B cell (primary cell): Measurements from ENCODE around the gene TRAM2. TPM values are rescaled to one million over a fixed set of nuclear protein-coding genes. Genes with fewer than 3 reads are reported as not detected.

Experiments
- ATAC-seq: fragments of 200-7000 bp; cut with Tn5 transposase; one replicate; pipeline ENCODE4 v1.10.0; 2021; ENCODE audit warnings: low read depth, mild to moderate bottlenecking, moderate number of reproducible peaks, moderate library complexity
- CTCF ChIA-PET: fragments of 350-600 bp; sonication (Branson Sonifier 250); formaldehyde crosslinking; loops from one replicate; lab custom pipeline; 2021; ENCODE audit warnings: antibody characterized with exemption, inconsistent platforms; lab: Charles Lee
- POLR2A ChIA-PET: fragments of 350-600 bp; sonication (Branson Sonifier 250); formaldehyde crosslinking; loops from one replicate; lab custom pipeline; 2021; ENCODE audit warnings: antibody characterized with exemption; lab: Charles Lee
- DNase-seq: peaks from one replicate; pipeline ENCODE4 v3.0.0; 2013
- H2AFZ ChIP-seq: 2 replicates; pipeline ENCODE4 v1.6.1; 2012; ENCODE audit warnings: mild to moderate bottlenecking, low read depth, low read length; ENCODE audit not compliant: insufficient read depth, poor library complexity, severe bottlenecking
- H3K27ac ChIP-seq, 2 donors: 1 replicate in 1 of 2; 2 replicates in 1 of 2; pipeline ENCODE4 v1.5.1; 2012 to 2013; ENCODE audit warnings: low read length in 2 of 2, mild to moderate bottlenecking in 2 of 2, moderate library complexity in 1 of 2
- H3K27me3 ChIP-seq, 4 experiments: fragments of 200-600 bp in 1 of 4; sonication (generic) in 1 of 4; replicated peaks in 1 of 4; 1 replicate in 2 of 4; 2 replicates in 2 of 4; pipeline versions ENCODE4 v1.6.1 to v1.7.0; 2013 to 2016; ENCODE audit warnings: low read length in 3 of 4, mild to moderate bottlenecking in 2 of 4, mixed read lengths in 1 of 4, moderate library complexity in 1 of 4; ENCODE audit not compliant: insufficient read depth in 4 of 4, control insufficient read depth in 3 of 4; ENCODE audit errors: control extremely low read depth in 1 of 4
- H3K36me3 ChIP-seq, 2 experiments: replicated peaks in 1 of 2; 1 replicate in 1 of 2; 2 replicates in 1 of 2; pipeline versions ENCODE4 v1.6.1 to v1.7.1; 2013; ENCODE audit warnings: low read length in 1 of 2; ENCODE audit not compliant: insufficient read depth in 2 of 2, control insufficient read depth in 1 of 2; ENCODE audit errors: control extremely low read depth in 1 of 2, extremely low read depth in 1 of 2
- H3K4me1 ChIP-seq, 2 donors: fragments of 200-600 bp in 1 of 2; sonication (generic) in 1 of 2; 1 replicate in 1 of 2; 2 replicates in 1 of 2; pipeline versions ENCODE4 v1.5.1 to v1.6.1; 2013 to 2017; ENCODE audit warnings: low read length in 2 of 2; ENCODE audit not compliant: control insufficient read depth in 2 of 2, insufficient read depth in 2 of 2
- H3K4me2 ChIP-seq: replicated peaks from 2 replicates; pipeline ENCODE3; 2012; ENCODE audit warnings: mild to moderate bottlenecking, low read depth, low read length; ENCODE audit not compliant: poor library complexity, severe bottlenecking
- H3K4me3 ChIP-seq, 5 experiments: fragments of 200-600 bp in 1 of 5; sonication (generic) in 1 of 5; 1 replicate in 3 of 5; 2 replicates in 2 of 5; pipeline versions ENCODE4 v1.5.1 to v1.7.0; 2011 to 2016; ENCODE audit warnings: low read length in 4 of 5, mild to moderate bottlenecking in 4 of 5, low read depth in 2 of 5, control low read depth in 1 of 5, moderate library complexity in 1 of 5; ENCODE audit not compliant: insufficient read depth in 1 of 5; ENCODE audit errors: control extremely low read depth in 1 of 5, extremely low read depth in 1 of 5
- H3K79me2 ChIP-seq: fragments of 200-600 bp; sonication (generic); one replicate; pipeline ENCODE4 v1.6.0; 2016; ENCODE audit warnings: low read length; ENCODE audit not compliant: control insufficient read depth, insufficient read depth
- H3K9ac ChIP-seq: fragments of 200-600 bp; sonication (generic); 2 replicates; pipeline ENCODE4 v1.6.1; 2017; ENCODE audit warnings: mild to moderate bottlenecking, low read length, moderate library complexity
- H3K9me3 ChIP-seq, 3 donors: one replicate each; pipeline versions ENCODE4 v1.6.1 to v1.7.1; 2013; ENCODE audit warnings: low read length in 2 of 3; ENCODE audit not compliant: control insufficient read depth in 2 of 3, insufficient read depth in 1 of 3; ENCODE audit errors: control extremely low read depth in 1 of 3
- H4K20me1 ChIP-seq: 2 replicates; pipeline ENCODE4 v1.6.0; 2012; ENCODE audit warnings: mild to moderate bottlenecking, low read length; ENCODE audit not compliant: insufficient read depth, control insufficient read depth, poor library complexity, severe bottlenecking
- H3K27ac Mint-ChIP-seq: one replicate; pipeline ENCODE4 v1.8.0; 2021; ENCODE audit warnings: mixed read lengths
- H3K27me3 Mint-ChIP-seq: one replicate; pipeline ENCODE4 v1.8.0; 2021; ENCODE audit warnings: mixed read lengths
- H3K4me1 Mint-ChIP-seq: one replicate; pipeline ENCODE4 v1.8.0; 2021; ENCODE audit warnings: mixed read lengths
- H3K4me3 Mint-ChIP-seq: one replicate; pipeline ENCODE4 v1.8.0; 2021; ENCODE audit warnings: mixed read lengths
- H3K9me3 Mint-ChIP-seq: one replicate; pipeline ENCODE4 v1.8.0; 2022; ENCODE audit warnings: mixed read lengths; ENCODE audit not compliant: insufficient read depth
- EZH2 ChIP-seq: IDR thresholded peaks from 2 replicates; pipeline ENCODE4 v1.6.1; 2012; ENCODE audit warnings: borderline replicate concordance, low read depth, mild to moderate bottlenecking, moderate library complexity, low read length; ENCODE audit not compliant: insufficient read depth, poor library complexity, severe bottlenecking
- WGBS: methylation state at CpG from one replicate; pipeline ENCODE4 v1.1.5; 2013; ENCODE audit warnings: missing lambda C conversion rate; ENCODE audit not compliant: insufficient coverage; 5-methylcytosine and 5-hydroxymethylcytosine counted together
- intact Hi-C: fragments of 100-400 bp; cut with micrococcal nuclease; formaldehyde crosslinking; loops from one replicate; pipeline ENCODE4 v1.10.0; 2022
- polyA plus RNA-seq: library from polyadenylated mRNA; depleted of rRNA; stranded (reverse); fragments of >200 nt; gene quantifications from 2 replicates; pipeline ENCODE4 v1.2.3, GENCODE V29; 2012
- total RNA-seq, 2 donors: library from RNA; stranded (reverse); fragments of 120-200 nt in 1 of 2; gene quantifications; 1 replicate in 1 of 2; 2 replicates in 1 of 2; pipeline versions ENCODE4 v1.2.3 to v1.2.4, GENCODE V29; 2013 to 2022
- TF ChIP-seq, protein P1 (sequence below): fragments of 200-600 bp; IDR thresholded peaks from one replicate; pipeline ENCODE4 v1.8.0; 2022; ENCODE audit warnings: antibody characterized with exemption, mild to moderate bottlenecking

TRAM2 gene
- total and polyA plus RNA-seq, 2 donors (not counting 1 experiment from before 2014, with no cell fraction given) = 9.0 to 13.3 TPM

DNA sequence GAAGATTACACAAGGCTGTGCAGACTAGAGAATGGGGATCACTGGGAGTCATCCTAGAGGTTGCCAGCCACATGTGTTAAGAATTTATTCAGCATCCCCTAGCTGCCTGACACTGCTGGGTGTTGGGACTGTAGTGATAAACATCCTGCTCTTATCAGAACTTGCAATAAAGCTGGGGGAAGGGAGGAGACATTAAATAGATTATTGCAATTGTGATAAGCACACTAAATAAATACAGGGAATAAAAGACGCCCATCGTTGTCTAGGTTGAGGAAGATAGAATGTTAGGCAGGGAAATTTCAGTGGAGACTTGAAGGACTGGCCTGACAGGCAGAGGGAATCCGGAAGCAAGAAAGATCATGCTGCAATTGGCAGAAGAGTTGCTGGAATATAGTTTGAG lies 33.2 kb upstream of the TRAM2 start:
- no peak overlapping the region for H3K27ac ChIP-seq
- no peak overlapping the region for H3K9ac ChIP-seq
- ChIA-PET POLR2A (no interaction called here), CTCF (no interaction called here)
- H3K4me1 Mint-ChIP-seq = no peaks in the 10 kb centered on the region
- H4K20me1 ChIP-seq = no peaks in the 10 kb centered on the region
- no peak for ATAC-seq
- no peak overlapping the region for H3K4me3 Mint-ChIP-seq
- peaks cover 0 to 3% (median 0%) of the 10 kb centered on the region in 4 experiments for H3K27me3 ChIP-seq
- no peak for DNase-seq
- no peaks in the 10 kb centered on the region for H3K9me3 ChIP-seq
- no peaks in the 10 kb centered on the region for H3K79me2 ChIP-seq
- H3K36me3 ChIP-seq = no peaks in the 10 kb centered on the region
- no peak for TF ChIP-seq EZH2
- TF ChIP-seq, protein P1, sequence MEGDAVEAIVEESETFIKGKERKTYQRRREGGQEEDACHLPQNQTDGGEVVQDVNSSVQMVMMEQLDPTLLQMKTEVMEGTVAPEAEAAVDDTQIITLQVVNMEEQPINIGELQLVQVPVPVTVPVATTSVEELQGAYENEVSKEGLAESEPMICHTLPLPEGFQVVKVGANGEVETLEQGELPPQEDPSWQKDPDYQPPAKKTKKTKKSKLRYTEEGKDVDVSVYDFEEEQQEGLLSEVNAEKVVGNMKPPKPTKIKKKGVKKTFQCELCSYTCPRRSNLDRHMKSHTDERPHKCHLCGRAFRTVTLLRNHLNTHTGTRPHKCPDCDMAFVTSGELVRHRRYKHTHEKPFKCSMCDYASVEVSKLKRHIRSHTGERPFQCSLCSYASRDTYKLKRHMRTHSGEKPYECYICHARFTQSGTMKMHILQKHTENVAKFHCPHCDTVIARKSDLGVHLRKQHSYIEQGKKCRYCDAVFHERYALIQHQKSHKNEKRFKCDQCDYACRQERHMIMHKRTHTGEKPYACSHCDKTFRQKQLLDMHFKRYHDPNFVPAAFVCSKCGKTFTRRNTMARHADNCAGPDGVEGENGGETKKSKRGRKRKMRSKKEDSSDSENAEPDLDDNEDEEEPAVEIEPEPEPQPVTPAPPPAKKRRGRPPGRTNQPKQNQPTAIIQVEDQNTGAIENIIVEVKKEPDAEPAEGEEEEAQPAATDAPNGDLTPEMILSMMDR = no peak
- no peak overlapping the region for H2AFZ ChIP-seq
- 96% methylated on average over 3 of the region's 3 CpGs for WGBS
- H3K4me2 ChIP-seq = no peak overlapping the region
- H3K4me1 ChIP-seq = no peaks in the 10 kb centered on the region
- H3K4me3 ChIP-seq = no peak overlapping the region
- no peak overlapping the region for H3K27ac Mint-ChIP-seq
- peaks cover 17% of the 10 kb centered on the region for H3K27me3 Mint-ChIP-seq
- intact Hi-C loops = no loop called here
- H3K9me3 Mint-ChIP-seq = peaks cover 6% of the 10 kb centered on the region

DNA sequence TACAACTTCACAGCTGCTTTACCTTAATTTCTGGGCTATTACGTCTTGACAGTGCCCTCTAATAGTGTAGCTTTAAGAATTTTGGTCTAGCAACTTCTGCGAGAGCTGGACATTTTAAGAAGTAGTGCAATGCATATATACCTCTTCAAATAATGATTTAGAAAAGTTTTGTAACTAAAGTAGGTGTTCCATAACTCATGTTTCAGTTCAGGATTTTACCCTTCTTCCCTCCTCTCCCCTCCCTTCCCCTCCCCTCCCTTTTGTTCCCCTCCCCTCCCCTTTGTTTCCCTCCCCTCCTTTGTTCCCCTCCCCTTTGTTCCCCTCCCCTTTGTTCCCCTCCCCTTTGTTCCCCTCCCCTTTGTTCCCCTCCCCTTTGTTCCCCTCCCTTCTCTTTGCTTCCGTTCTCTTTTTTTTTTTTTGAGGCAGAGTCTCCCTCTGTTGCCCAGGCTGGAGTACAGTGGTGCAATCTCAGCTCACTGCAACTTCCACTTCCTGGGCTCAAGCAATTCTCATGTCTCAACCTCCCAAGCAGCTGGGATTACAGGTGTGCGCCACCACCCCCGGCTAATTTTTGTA lies 28.8 kb upstream of the TRAM2 start:
- no peak overlapping the region for H2AFZ ChIP-seq
- H3K4me1 ChIP-seq = no peaks in the 10 kb centered on the region
- DNase-seq (no peak), ATAC-seq (no peak)
- H3K27me3 ChIP-seq = peaks cover 0 to 9% (median 0%) of the 10 kb centered on the region in 4 experiments
- no peak overlapping the region for H3K27ac ChIP-seq
- TF ChIP-seq, protein P1 = no peak
- TF ChIP-seq EZH2 = no peak
- no peaks in the 10 kb centered on the region for H4K20me1 ChIP-seq
- Mint-ChIP-seq H3K4me1 (no peaks in the 10 kb centered on the region), H3K4me3 (no peak overlapping the region), H3K9me3 (peaks cover 6% of the 10 kb centered on the region), H3K27me3 (peaks cover 12% of the 10 kb centered on the region), H3K27ac (no peak overlapping the region)
- no peaks in the 10 kb centered on the region for H3K79me2 ChIP-seq
- H3K36me3 ChIP-seq = no peaks in the 10 kb centered on the region
- H3K9me3 ChIP-seq = no peaks in the 10 kb centered on the region
- 83% methylated on average over 3 of the region's 5 CpGs for WGBS
- ChIA-PET CTCF (interaction anchor here (0.9 kb wide), 1 partner anchor 10 kb away, joined by 4 read pairs; no protein-coding TSS in a partner anchor), POLR2A (no interaction called here)
- H3K9ac ChIP-seq = no peak overlapping the region
- H3K4me3 ChIP-seq = no peak overlapping the region
- intact Hi-C loops = no loop called here
- H3K4me2 ChIP-seq = no peak overlapping the region
